ENCODE data around the gene PAX5.

Gene PAX5

GRCh38 chr9:36796671-36797419, 237.2 kb downstream of the PAX5 start:
- no peak for DNase-seq (ENCODE audit: low read depth, low spot score)
- in situ Hi-C loops (cut with HindIII; ENCODE audit: low sequenced_read_pairs) = no loop called here
- no peak overlapping the region for H3K4me3 ChIP-seq (ENCODE audit: low read depth, low read length)
- no peak for TF ChIP-seq CTCF (IDR thresholded peaks at IDR 0.05; ENCODE audit: low read depth, low read length)

DNA sequence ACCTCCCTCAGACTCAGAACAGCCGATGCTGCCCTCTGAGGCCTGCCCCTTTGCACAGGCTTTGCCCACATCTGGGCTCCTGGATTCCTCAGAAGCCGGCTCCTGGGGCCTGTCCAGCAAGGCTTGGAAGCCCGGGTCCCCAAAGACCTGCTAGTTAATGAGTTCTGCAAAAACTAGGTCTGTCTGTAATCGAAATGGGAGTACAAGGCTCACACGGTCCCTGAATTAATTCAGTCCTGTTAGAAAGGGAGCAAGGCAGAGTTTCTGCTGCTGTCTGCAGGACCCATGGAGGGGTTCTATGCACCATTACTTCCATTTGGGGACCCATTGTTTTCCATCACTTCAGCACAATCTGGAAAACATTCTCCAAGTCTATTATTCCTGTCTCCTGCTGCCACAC, 239.6 kb downstream of the PAX5 start:
- in situ Hi-C loops (cut with HindIII; ENCODE audit: low sequenced_read_pairs) = no loop called here
- TF ChIP-seq CTCF (IDR thresholded peaks at IDR 0.05; ENCODE audit: low read depth, low read length) = no peak
- no peak overlapping the region for H3K4me3 ChIP-seq (ENCODE audit: low read depth, low read length)
- DNase-seq (ENCODE audit: low read depth, low spot score) = no peak

DNA sequence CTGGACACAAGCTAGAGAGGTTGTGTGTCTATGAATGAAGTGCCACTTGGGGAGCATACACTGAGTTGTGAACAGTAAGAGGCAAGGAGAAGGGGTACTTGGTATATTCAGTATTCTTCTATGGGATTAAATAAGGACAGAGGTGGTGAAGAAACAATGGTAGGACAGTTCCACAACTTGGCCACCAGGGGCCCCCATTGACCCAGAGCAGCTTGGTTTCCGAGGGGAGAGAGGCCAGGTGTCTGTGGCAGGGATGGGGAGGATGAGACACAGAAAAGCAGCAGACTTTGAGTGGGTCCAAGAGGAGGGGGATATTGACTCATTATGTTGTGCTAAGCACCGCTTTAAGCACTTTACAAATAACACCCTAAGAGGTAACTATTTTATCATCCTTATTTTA, 240.8 kb downstream of the PAX5 start:
- peak; percentile 13 for TF ChIP-seq CTCF (IDR thresholded peaks at IDR 0.05; ENCODE audit: low read depth, low read length)
- in situ Hi-C loops (cut with HindIII; ENCODE audit: low sequenced_read_pairs) = no loop called here
- DNase-seq (ENCODE audit: low read depth, low spot score) = no peak
- no peak overlapping the region for H3K4me3 ChIP-seq (ENCODE audit: low read depth, low read length)

- in situ Hi-C loops (cut with HindIII; ENCODE audit: low sequenced_read_pairs) = no loop called here
- TF ChIP-seq CTCF (IDR thresholded peaks at IDR 0.05; ENCODE audit: low read depth, low read length) = no peak
- no peak overlapping the region for H3K4me3 ChIP-seq (ENCODE audit: low read depth, low read length)
- no peak for DNase-seq (ENCODE audit: low read depth, low spot score)
Measured at GRCh38 chr9:36791222-36791950, 242.7 kb downstream of the PAX5 start.

- in situ Hi-C loops (cut with HindIII; ENCODE audit: low sequenced_read_pairs) = no loop called here
- no peak for DNase-seq (ENCODE audit: low read depth, low spot score)
- no peak overlapping the region for H3K4me3 ChIP-seq (ENCODE audit: low read depth, low read length)
- no peak for TF ChIP-seq CTCF (IDR thresholded peaks at IDR 0.05; ENCODE audit: low read depth, low read length)
Measured at GRCh38 chr9:36789886-36790285, 244.2 kb downstream of the PAX5 start.

- in situ Hi-C loops (cut with HindIII; ENCODE audit: low sequenced_read_pairs) = no loop called here
Measured at GRCh38 chr9:36788534-36788933, 245.5 kb downstream of the PAX5 start.

More at GRCh38 chr9:36788534-36788933, 245.5 kb downstream of the PAX5 start:
- DNase-seq (ENCODE audit: low read depth, low spot score) = no peak
- no peak overlapping the region for H3K4me3 ChIP-seq (ENCODE audit: low read depth, low read length)
- TF ChIP-seq CTCF (IDR thresholded peaks at IDR 0.05; ENCODE audit: low read depth, low read length) = peak; percentile 38

All from astrocyte of the spinal cord (primary cell).